Measurements from ENCODE around the gene MLLT3.
"Not testable (repeated sequence)": the region's sequence is repeated elsewhere in the genome, so short reads cannot be mapped to it uniquely, and the experiment has no call there.

MLLT3 gene

GRCh38 chr9:20622330-20623020 lies at the start of gene MLLT3:
Gene MLLT3 (minus strand): TSS chr9:20622499.
- peak; percentile 99 for DNase-seq (ENCODE audit: low spot score)

- DNase-seq (ENCODE audit: low spot score), result no peak
These were observed 49.3 kb upstream of the MLLT3 start for GRCh38 chr9:20671635-20672034.

- no peak for DNase-seq (ENCODE audit: low spot score)
These were observed 48.1 kb upstream of the MLLT3 start for GRCh38 chr9:20670395-20670794.

GRCh38 chr9:20664501-20664900 lies 42.2 kb upstream of the MLLT3 start:
- DNase-seq (ENCODE audit: low spot score), result no peak

- DNase-seq (ENCODE audit: low spot score), result no peak
These were observed 40.8 kb upstream of the MLLT3 start for GRCh38 chr9:20663133-20663532.

GRCh38 chr9:20662156-20662555 lies 39.9 kb upstream of the MLLT3 start:
- no peak for DNase-seq (ENCODE audit: low spot score)

GRCh38 chr9:20659474-20659967 lies 37.2 kb upstream of the MLLT3 start:
- DNase-seq (ENCODE audit: low spot score), result no peak

- DNase-seq (ENCODE audit: low spot score), result no peak
These were observed 36.6 kb upstream of the MLLT3 start for GRCh38 chr9:20658677-20659473.

GRCh38 chr9:20658246-20658667 lies 36.0 kb upstream of the MLLT3 start:
- DNase-seq (ENCODE audit: low spot score), result not testable (repeated sequence)

GRCh38 chr9:20651939-20652338 lies 29.6 kb upstream of the MLLT3 start:
- DNase-seq (ENCODE audit: low spot score), result no peak

- no peak for DNase-seq (ENCODE audit: low spot score)
These were observed 28.5 kb upstream of the MLLT3 start for GRCh38 chr9:20650750-20651299.

GRCh38 chr9:20650313-20650712 lies 28.0 kb upstream of the MLLT3 start:
- no peak for DNase-seq (ENCODE audit: low spot score)

- DNase-seq (ENCODE audit: low spot score), result no peak
These were observed 27.1 kb upstream of the MLLT3 start for GRCh38 chr9:20649381-20649780.

- no peak for DNase-seq (ENCODE audit: low spot score)
These were observed 24.4 kb upstream of the MLLT3 start for GRCh38 chr9:20646656-20647055.

- DNase-seq (ENCODE audit: low spot score), result no peak
These were observed 21.4 kb upstream of the MLLT3 start for GRCh38 chr9:20643660-20644059.

GRCh38 chr9:20642045-20642444 lies 19.7 kb upstream of the MLLT3 start:
- no peak for DNase-seq (ENCODE audit: low spot score)

- no peak for DNase-seq (ENCODE audit: low spot score)
These were observed 18.3 kb upstream of the MLLT3 start for GRCh38 chr9:20640331-20641187.

GRCh38 chr9:20636888-20637440 lies 14.7 kb upstream of the MLLT3 start:
- no peak for DNase-seq (ENCODE audit: low spot score)

GRCh38 chr9:20634895-20635294 lies 12.6 kb upstream of the MLLT3 start:
- DNase-seq (ENCODE audit: low spot score), result no peak

- no peak for DNase-seq (ENCODE audit: low spot score)
These were observed 10.4 kb upstream of the MLLT3 start for GRCh38 chr9:20632705-20633104.

GRCh38 chr9:20630241-20630943 lies 8.1 kb upstream of the MLLT3 start:
- no peak for DNase-seq (ENCODE audit: low spot score)

Data from GM03348 (cell line).